ENCODE results near the gene CCDC157.

The CCDC157 gene

DNA sequence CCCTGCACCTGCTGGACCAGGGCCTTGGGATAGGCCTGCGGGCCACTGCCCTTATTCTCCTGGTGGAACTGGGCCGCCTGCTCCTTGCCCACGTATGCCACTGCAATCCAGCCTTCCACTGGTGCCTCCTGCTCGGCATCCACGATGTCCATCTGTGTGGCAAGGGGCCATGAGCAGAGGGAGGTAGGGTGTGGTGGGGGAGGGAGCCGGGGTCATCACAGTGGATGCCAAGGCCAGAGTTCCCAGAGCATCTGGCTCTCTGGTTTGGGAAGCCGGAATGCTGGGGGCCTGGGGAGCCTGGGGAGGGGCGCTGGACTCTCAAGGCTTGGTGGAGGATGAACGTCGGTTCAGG lies 29.8 kb downstream of the CCDC157 start:
- Histone ChIP-seq H3K36me3 (ENCODE audit: control insufficient read depth, insufficient read depth, low read length) (no peaks in the 10 kb centered on the region), H3K4me3 (ENCODE audit: low read length) (no peak overlapping the region), H3K9ac (ENCODE audit: low read length) (peak overlapping the region; percentile 71), H3K4me1 (ENCODE audit: control insufficient read depth, insufficient read depth, low read length) (peaks cover 11% of the 10 kb centered on the region), H3K9me3 (ENCODE audit: control insufficient read depth, low read length) (no peaks in the 10 kb centered on the region), H3K27me3 (ENCODE audit: control insufficient read depth, insufficient read depth, low read length) (no peaks in the 10 kb centered on the region)

DNA sequence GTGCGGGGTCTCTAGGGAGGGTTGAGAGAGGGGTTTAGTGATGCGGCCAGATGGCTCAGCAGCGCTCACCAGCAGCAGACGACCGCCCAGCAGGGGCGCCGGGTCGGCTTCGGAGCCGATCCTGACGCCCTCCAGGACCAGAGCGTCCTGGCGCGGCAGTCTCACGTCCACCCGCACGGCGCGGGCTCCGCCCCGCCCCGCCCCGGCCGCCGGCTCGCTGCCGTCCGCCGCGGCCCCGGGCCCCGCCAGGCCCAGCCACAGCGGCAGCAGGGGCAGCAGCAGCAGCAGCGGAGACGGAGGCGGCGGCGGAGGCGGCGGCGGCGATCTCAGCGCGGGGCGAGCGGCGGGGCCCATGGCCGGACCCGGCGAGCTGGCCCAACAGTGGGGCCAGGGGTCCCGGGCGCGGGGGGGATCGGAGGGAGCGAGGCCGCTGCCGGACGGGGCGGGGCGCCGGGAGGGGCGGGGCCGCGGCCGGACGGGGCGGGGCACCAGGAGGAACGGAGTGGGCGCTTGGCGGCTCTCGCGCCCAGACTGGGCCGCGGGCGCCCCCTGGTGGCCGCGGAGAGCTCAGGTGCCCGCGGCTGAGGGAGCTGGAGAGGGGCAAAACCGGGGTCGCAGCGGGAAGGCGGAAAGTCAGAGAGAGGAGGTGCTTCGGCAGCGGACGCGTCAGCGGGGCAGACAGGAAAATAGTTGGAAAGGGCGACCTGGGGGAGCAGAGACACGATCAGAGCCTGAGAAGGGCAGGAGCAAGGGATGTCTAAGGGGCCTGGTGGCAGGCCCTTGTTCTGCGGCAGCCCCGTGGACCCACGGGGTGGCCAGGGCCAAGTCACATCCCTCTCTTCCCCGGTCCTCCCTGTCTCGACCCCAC lies 30.4 kb downstream of the CCDC157 start, which contains the start of gene RNF215:
Gene RNF215 (minus strand): TSS at position 452 of the 868 bp plus-strand sequence. CDS start 98 bp downstream, at position 354.
- Histone ChIP-seq H3K9me3 (ENCODE audit: control insufficient read depth, low read length) (no peaks in the 10 kb centered on the region), H3K9ac (ENCODE audit: low read length) (peak within 1 kb of the TSS; percentile 71), H3K4me1 (ENCODE audit: control insufficient read depth, insufficient read depth, low read length) (peaks cover 11% of the 10 kb centered on the region), H3K36me3 (ENCODE audit: control insufficient read depth, insufficient read depth, low read length) (no peaks in the 10 kb centered on the region), H3K27me3 (ENCODE audit: control insufficient read depth, insufficient read depth, low read length) (no peaks in the 10 kb centered on the region), H3K4me3 (ENCODE audit: low read length) (no peak within 1 kb of the TSS)

DNA sequence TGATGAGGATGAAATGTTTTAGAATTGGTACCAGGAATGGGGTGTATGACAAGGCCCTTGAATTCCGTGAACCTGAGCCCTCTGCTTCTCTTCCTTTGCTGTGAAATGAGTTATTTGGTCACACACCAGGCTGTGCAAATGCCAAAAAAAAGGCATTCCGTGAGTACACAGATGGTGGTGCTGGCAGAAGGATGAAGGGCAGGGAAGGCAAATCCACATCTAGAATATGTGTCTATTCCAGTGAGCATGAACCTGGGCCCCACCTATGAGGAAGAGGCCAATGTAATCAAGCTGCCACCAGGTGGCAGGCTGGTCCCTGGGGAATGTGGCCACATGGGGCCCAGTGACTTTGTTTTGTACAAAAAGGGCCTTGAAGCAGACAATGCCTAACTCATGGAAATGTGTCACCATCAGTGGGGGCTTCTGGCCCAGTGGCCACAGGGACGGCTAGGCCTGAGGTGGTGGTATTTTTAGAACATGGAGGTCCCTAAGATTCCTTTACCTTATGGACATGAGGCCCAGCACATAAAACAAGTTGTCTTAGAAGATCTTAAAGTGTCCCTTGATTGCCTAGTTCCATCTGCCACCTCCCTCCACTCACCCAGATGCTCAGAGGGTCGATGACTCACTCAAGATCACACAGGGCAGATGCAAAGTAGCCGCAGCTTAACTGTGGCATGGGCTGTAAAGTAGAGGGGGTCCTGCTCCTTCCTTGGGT lies 34.3 kb downstream of the CCDC157 start:
- Histone ChIP-seq H3K4me3 (ENCODE audit: low read length) (no peak overlapping the region), H3K27me3 (ENCODE audit: control insufficient read depth, insufficient read depth, low read length) (no peaks in the 10 kb centered on the region), H3K4me1 (ENCODE audit: control insufficient read depth, insufficient read depth, low read length) (peaks cover 10% of the 10 kb centered on the region), H3K9me3 (ENCODE audit: control insufficient read depth, low read length) (no peaks in the 10 kb centered on the region), H3K36me3 (ENCODE audit: control insufficient read depth, insufficient read depth, low read length) (no peaks in the 10 kb centered on the region), H3K9ac (ENCODE audit: low read length) (no peak overlapping the region)

DNA sequence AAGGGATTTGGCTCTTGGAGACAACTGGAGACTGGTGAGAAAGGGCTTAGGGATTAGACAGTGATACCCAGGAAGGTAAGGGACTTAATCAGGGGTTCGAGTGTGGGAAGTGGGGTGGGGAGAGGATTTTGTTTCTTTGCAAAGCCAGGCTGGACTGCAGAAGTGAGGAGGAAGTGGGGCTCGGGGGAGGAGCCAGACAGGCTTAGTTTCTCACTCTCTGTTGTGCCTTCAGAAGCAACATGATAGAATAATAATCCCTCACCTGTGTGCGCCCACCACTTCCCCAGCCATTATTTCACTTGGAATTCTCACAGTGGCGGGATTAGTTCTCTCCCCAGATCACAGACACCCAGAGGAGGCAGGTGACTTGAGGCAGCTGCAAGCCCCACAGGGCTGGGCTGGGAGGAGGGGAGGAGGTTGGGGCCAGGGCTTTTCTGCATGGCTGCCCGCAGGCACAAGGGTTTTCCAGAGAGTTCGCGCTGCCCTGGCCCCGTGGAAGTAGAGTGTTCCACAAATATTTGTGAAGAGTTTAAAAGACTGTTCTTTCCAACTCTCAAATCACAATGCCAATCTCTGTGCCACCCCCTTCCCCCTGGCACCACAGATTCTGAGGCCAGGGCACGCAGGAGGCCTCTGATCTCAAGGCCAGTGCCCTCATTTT lies 36.0 kb downstream of the CCDC157 start:
- Histone ChIP-seq H3K27me3 (ENCODE audit: control insufficient read depth, insufficient read depth, low read length) (peaks cover 5% of the 10 kb centered on the region), H3K9me3 (ENCODE audit: control insufficient read depth, low read length) (no peaks in the 10 kb centered on the region), H3K9ac (ENCODE audit: low read length) (no peak overlapping the region), H3K36me3 (ENCODE audit: control insufficient read depth, insufficient read depth, low read length) (no peaks in the 10 kb centered on the region), H3K4me3 (ENCODE audit: low read length) (no peak overlapping the region), H3K4me1 (ENCODE audit: control insufficient read depth, insufficient read depth, low read length) (peaks cover 15% of the 10 kb centered on the region)

DNA sequence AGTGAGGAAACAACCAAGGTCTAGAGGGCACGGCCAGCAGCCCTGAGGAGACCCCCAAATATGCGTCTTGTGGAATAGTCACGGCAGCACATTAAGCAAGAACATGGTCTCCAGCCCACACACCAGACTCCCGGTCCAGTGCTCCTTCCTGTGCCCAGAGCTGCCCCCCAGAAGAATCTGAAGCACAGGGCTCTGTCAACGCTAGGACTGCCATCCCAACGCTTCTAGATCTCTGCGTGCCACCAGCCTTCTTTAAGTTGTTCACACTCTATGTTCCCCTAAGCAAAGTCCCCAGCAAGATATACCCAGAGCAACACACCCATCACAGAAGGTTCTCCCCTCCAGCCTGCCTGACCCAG lies 36.5 kb downstream of the CCDC157 start:
- Histone ChIP-seq H3K36me3 (ENCODE audit: control insufficient read depth, insufficient read depth, low read length) (no peaks in the 10 kb centered on the region), H3K4me1 (ENCODE audit: control insufficient read depth, insufficient read depth, low read length) (peaks cover 20% of the 10 kb centered on the region), H3K9ac (ENCODE audit: low read length) (no peak overlapping the region), H3K27me3 (ENCODE audit: control insufficient read depth, insufficient read depth, low read length) (peaks cover 6% of the 10 kb centered on the region), H3K9me3 (ENCODE audit: control insufficient read depth, low read length) (no peaks in the 10 kb centered on the region), H3K4me3 (ENCODE audit: low read length) (no peak overlapping the region)

DNA sequence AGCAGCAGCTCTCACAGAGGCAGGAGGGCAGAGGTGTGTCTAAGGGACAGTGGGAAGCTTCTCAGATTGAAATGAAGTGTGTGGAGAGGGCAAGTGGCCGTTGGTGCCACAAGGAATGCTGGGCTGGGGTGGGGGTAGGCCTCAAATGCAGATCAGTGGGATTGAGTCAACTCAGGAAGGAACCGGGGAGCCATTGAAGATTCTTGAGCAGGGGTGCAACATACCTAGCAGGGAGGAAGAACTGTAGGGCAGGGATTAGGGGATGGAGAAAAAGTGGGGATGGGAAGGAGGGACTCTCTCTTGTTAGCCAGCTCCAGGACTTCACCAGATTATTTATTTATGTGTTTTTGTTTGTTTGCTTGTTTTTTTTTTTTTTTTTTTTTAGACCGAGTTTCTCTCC lies 37.1 kb downstream of the CCDC157 start:
- Histone ChIP-seq H3K9ac (ENCODE audit: low read length) (no peak overlapping the region), H3K27me3 (ENCODE audit: control insufficient read depth, insufficient read depth, low read length) (peaks cover 9% of the 10 kb centered on the region), H3K9me3 (ENCODE audit: control insufficient read depth, low read length) (no peaks in the 10 kb centered on the region), H3K36me3 (ENCODE audit: control insufficient read depth, insufficient read depth, low read length) (no peaks in the 10 kb centered on the region), H3K4me1 (ENCODE audit: control insufficient read depth, insufficient read depth, low read length) (peaks cover 26% of the 10 kb centered on the region), H3K4me3 (ENCODE audit: low read length) (no peak overlapping the region)

DNA sequence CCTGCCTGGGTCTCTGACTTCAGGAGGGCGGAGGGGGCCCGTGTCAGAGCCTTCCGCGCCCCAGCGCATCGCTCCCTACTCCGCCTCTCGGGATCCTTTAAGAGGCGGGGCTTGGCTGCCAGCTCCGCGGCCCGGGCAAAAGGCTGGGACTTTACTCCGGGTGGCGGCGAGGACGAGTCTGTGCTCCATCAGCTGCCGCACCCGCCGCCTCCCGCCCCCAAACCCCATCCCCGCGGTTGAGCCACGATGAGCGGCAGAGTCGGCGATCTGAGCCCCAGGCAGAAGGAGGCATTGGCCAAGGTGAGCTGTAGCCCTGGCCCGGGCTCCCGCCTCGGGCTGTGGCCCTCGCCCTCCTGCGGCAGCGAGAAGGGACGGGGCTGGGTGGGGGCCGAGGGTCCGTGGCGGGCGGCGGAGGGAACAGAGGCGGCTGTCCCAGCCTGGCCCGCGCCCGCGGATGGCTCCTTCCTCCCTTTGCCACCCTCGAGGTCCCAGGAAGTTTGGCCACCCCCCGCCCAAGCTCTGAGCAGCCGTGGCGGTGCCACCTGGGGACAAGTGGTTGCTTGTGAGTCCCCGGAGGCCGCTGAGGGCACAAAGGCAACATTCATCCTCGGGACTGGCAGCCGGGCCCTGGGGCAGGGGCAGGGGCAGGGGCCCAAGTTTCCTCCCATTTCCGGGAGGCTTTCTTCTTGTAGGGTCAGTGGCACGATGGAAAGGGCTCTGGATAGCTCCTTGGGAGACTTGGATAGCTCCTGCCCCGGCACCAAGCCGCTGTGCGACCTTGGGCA lies 40.3 kb downstream of the CCDC157 start, which contains the start of gene SEC14L2:
Gene SEC14L2 (plus strand): TSS at position 148 of the 785 bp plus-strand sequence. CDS start 99 bp downstream, at position 247.
- H3K27me3 ChIP-seq (ENCODE audit: control insufficient read depth, insufficient read depth, low read length), result peaks cover 9% of the 10 kb centered on the region
- H3K9ac ChIP-seq (ENCODE audit: low read length), result peak within 1 kb of the TSS; percentile 68
- H3K4me1 ChIP-seq (ENCODE audit: control insufficient read depth, insufficient read depth, low read length), result peaks cover 32% of the 10 kb centered on the region
- no peaks in the 10 kb centered on the region for H3K36me3 ChIP-seq (ENCODE audit: control insufficient read depth, insufficient read depth, low read length)
- H3K4me3 ChIP-seq (ENCODE audit: low read length), result peak within 1 kb of the TSS; percentile 12
- H3K9me3 ChIP-seq (ENCODE audit: control insufficient read depth, low read length), result no peaks in the 10 kb centered on the region

DNA sequence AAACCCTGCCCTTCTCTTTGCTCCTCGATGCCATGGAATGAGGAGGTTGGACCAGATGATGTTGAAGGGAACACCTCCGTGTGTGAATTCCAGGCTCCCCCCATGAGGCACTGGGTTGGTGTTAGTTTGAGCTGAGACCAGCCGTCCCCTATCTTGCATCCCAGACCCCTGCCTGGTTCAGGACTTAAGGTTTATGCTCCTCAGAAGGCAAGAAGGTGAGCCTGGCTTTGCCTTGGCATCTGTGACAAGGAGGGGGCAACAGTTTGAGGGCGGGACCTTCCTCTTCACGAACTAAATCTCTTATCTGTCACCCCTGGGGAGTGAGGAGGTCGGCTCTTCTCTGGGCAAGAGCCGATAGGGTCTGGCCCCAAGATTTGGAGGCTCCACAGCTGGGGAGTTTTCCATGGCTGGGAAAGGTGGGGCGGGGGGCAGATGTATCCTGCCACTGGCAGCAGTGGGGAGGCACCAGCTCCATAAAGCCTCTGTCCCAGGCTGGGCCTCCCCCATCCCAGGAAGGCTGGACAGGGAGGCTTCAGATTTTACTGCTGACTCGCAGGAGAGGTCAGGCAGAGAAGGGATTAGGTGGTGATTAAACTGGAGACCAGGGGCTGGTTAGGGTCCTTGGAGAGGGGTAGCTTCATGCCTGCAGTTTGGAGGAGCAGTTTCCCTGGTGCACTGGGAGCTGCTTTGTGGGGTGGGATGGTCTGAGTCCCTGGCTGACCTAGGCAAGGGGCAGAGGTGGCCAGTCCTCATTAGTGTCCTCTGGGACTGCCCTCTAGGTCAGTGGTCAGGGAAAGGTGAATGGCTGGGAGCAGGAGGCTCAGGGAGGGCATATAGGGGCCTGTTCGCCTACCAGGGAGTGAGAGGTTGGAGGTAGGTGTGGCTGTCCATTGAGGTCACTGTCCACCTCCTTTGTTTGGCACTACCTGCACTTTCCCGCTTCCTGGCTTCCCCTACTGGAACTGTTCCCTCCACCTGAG lies 41.1 kb downstream of the CCDC157 start:
- Histone ChIP-seq H3K4me1 (ENCODE audit: control insufficient read depth, insufficient read depth, low read length) (peaks cover 35% of the 10 kb centered on the region), H3K36me3 (ENCODE audit: control insufficient read depth, insufficient read depth, low read length) (no peaks in the 10 kb centered on the region), H3K9ac (ENCODE audit: low read length) (peak overlapping the region; percentile 68), H3K9me3 (ENCODE audit: control insufficient read depth, low read length) (no peaks in the 10 kb centered on the region), H3K4me3 (ENCODE audit: low read length) (peak overlapping the region; percentile 12), H3K27me3 (ENCODE audit: control insufficient read depth, insufficient read depth, low read length) (peaks cover 9% of the 10 kb centered on the region)

DNA sequence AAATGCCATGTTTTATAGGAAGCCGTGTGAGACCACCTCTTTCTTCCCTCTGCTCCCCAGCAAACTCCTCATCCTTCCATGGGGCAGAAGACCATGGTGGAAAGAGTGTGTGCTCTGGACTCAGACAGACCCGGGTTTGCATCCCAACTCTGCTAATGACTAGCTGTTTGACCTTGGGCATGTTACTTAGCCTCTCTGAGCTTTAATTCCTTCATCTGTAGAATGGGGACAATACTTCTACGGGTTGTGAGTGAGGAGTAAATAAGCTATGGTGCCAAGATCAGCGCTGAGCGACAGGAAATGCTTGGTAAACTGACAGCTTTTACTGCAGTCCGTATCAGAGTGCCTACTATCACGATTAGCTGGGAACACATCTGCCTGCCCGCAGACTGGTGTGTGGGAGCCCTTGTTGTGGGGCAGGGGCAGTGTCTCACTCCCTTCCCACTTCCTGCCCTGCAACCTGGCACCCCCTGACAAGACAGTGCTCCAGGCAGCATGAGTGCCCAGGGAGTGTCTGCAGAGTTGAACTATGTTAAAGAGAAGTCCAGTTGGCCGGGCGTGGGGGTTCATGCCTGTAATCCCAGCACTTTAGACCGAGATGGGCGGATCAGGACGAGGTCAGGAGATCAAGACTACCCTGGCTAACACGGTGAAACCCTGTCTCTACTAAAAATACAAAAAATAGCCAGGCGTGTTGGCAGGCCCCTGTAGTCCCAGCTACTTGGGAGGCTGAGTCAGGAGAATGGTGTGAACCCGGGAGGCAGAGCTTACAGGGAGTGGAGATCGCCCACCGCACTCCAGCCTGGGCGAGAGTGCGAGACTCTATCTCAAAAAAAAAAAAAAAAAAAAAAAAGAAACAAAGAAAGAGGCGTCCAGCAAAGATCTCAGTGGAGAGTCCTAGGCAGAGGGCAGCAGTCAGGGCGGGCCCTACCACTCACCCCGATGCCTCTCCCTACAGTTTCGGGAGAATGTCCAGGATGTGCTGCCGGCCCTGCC lies 42.2 kb downstream of the CCDC157 start:
- H3K4me3 ChIP-seq (ENCODE audit: low read length), result no peak overlapping the region
- H3K9ac ChIP-seq (ENCODE audit: low read length), result no peak overlapping the region
- peaks cover 9% of the 10 kb centered on the region for H3K27me3 ChIP-seq (ENCODE audit: control insufficient read depth, insufficient read depth, low read length)
- H3K4me1 ChIP-seq (ENCODE audit: control insufficient read depth, insufficient read depth, low read length), result peaks cover 35% of the 10 kb centered on the region
- no peaks in the 10 kb centered on the region for H3K36me3 ChIP-seq (ENCODE audit: control insufficient read depth, insufficient read depth, low read length)
- H3K9me3 ChIP-seq (ENCODE audit: control insufficient read depth, low read length), result no peaks in the 10 kb centered on the region

DNA sequence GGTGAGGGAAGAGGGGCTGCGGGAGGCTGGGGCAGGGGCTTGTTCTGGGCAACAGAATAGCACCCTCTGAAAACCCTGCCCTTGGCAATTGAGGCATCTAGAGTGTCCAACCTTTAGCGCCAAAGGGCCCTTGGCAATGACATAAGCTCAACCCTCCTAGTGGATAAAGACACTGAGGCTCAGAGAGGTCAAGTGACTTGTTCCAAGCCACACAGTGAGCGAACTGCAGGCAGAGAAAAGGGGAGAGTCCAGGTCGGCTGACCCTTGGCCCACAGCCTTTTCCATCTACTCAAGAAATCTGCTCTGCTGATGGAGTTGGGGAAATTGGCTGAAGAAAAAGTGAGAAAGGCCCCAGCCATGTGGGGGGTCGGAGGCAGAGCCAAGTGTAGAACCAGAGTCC lies 42.9 kb downstream of the CCDC157 start:
- Histone ChIP-seq H3K4me1 (ENCODE audit: control insufficient read depth, insufficient read depth, low read length) (peaks cover 35% of the 10 kb centered on the region), H3K27me3 (ENCODE audit: control insufficient read depth, insufficient read depth, low read length) (peaks cover 9% of the 10 kb centered on the region), H3K4me3 (ENCODE audit: low read length) (no peak overlapping the region), H3K36me3 (ENCODE audit: control insufficient read depth, insufficient read depth, low read length) (no peaks in the 10 kb centered on the region), H3K9me3 (ENCODE audit: control insufficient read depth, low read length) (no peaks in the 10 kb centered on the region), H3K9ac (ENCODE audit: low read length) (no peak overlapping the region)
